Measurements from ENCODE around the gene LRRK1. TPM values are rescaled to one million over a fixed set of nuclear protein-coding genes. Genes with fewer than 3 reads are reported as not detected.

Gene LRRK1
- total RNA-seq, 3 donors from 2014 or later (not counting 1 experiment from before 2014, with no cell fraction given), result 1.2 to 5.5 (median 3.2) TPM

DNA sequence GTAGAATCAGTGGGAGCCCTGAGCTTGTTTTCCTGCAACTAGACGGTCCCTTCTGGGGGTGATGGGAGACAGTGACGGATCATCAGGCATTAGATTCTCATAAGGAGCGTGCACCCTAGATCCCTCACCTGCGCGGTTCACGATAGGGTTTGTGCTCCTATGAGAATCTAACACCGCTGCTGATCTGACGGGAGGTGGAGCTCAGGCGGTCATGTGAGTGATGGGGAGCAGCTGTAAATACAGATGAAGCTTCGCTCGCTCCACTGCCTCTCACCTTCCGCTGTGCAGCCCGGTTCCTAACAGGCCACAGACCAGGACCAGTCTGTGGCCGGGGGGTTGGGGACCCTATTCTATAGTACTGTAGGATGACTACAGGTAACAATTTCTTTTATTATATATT lies 178.0 kb downstream of the LRRK1 start:
- WGBS (ENCODE audit: insufficient coverage), result 97% methylated on average over 13 of the region's 14 CpGs

DNA sequence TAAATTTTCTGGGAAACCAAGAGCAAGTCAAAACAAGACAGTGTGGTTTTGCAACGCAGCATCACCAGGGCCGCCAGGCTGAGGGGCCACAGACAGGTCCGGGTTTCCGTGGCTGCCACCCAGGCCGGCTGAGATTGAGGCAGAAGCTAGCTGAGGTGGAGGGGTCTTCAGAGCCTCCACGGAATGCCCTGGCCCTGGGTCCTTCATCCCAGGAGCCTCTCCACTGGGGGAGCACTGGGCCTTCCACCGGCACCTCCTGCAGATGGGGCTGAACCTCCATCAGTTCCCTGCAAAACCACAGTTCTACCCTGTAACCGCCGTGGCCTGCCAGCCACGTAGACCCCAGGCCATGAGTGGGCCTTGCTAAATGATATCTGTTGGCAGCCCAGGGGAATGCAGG lies 180.0 kb downstream of the LRRK1 start:
- Mint-ChIP-seq H3K27me3 (ENCODE audit: low read depth in 2 of 2) (peaks cover 0 to 3% of the 10 kb centered on the region in 2 donors), H3K4me3 (no peak overlapping the region), H3K36me3 (no peaks in the 10 kb centered on the region), H3K9me3 (no peaks in the 10 kb centered on the region), H3K27ac (no peak overlapping the region), H3K4me1 (no peaks in the 10 kb centered on the region)
- Histone ChIP-seq H3K27ac (ENCODE audit: low read length) (no peak overlapping the region), H3K9me3 (ENCODE audit: control insufficient read depth, insufficient read depth, low read length) (no peaks in the 10 kb centered on the region), H3K27me3 (ENCODE audit: control insufficient read depth, insufficient read depth, low read length) (no peaks in the 10 kb centered on the region), H3K4me1 (ENCODE audit: control insufficient read depth, insufficient read depth, low read length) (no peaks in the 10 kb centered on the region), H3K4me3 (ENCODE audit: low read length) (no peak overlapping the region), H3K36me3 (ENCODE audit: control insufficient read depth, insufficient read depth, low read length) (no peaks in the 10 kb centered on the region)
- TF ChIP-seq, protein P1, sequence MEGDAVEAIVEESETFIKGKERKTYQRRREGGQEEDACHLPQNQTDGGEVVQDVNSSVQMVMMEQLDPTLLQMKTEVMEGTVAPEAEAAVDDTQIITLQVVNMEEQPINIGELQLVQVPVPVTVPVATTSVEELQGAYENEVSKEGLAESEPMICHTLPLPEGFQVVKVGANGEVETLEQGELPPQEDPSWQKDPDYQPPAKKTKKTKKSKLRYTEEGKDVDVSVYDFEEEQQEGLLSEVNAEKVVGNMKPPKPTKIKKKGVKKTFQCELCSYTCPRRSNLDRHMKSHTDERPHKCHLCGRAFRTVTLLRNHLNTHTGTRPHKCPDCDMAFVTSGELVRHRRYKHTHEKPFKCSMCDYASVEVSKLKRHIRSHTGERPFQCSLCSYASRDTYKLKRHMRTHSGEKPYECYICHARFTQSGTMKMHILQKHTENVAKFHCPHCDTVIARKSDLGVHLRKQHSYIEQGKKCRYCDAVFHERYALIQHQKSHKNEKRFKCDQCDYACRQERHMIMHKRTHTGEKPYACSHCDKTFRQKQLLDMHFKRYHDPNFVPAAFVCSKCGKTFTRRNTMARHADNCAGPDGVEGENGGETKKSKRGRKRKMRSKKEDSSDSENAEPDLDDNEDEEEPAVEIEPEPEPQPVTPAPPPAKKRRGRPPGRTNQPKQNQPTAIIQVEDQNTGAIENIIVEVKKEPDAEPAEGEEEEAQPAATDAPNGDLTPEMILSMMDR (IDR thresholded peaks at IDR 0.05), result no peak
- WGBS (ENCODE audit: insufficient coverage), result 53% methylated on average over 10 of the region's 10 CpGs
- DNase-seq (peak in 1 of 2 donors; percentile 27), ATAC-seq (no peak)
- intact Hi-C loops (cut with micrococcal nuclease), result no loop called here

More for the DNA sequence above, 178.0 kb downstream of the LRRK1 start:
- intact Hi-C loops (cut with micrococcal nuclease), result no loop called here
- H3K27ac Mint-ChIP-seq, result no peak overlapping the region
- H3K27me3 Mint-ChIP-seq (ENCODE audit: low read depth in 2 of 2), result peaks cover 0 to 3% of the 10 kb centered on the region in 2 donors
- no peaks in the 10 kb centered on the region for H3K27me3 ChIP-seq (ENCODE audit: control insufficient read depth, insufficient read depth, low read length)
- H3K4me1 ChIP-seq (ENCODE audit: control insufficient read depth, insufficient read depth, low read length), result no peaks in the 10 kb centered on the region
- no peaks in the 10 kb centered on the region for H3K4me1 Mint-ChIP-seq
- no peak overlapping the region for H3K4me3 ChIP-seq (ENCODE audit: low read length)
- H3K36me3 Mint-ChIP-seq, result no peaks in the 10 kb centered on the region
- DNase-seq (no peak), ATAC-seq (no peak)
- no peaks in the 10 kb centered on the region for H3K9me3 Mint-ChIP-seq
- TF ChIP-seq, protein P1 (IDR thresholded peaks at IDR 0.05), result no peak
- no peak overlapping the region for H3K27ac ChIP-seq (ENCODE audit: low read length)
- no peak overlapping the region for H3K4me3 Mint-ChIP-seq
- H3K36me3 ChIP-seq (ENCODE audit: control insufficient read depth, insufficient read depth, low read length), result no peaks in the 10 kb centered on the region
- H3K9me3 ChIP-seq (ENCODE audit: control insufficient read depth, insufficient read depth, low read length), result no peaks in the 10 kb centered on the region

DNA sequence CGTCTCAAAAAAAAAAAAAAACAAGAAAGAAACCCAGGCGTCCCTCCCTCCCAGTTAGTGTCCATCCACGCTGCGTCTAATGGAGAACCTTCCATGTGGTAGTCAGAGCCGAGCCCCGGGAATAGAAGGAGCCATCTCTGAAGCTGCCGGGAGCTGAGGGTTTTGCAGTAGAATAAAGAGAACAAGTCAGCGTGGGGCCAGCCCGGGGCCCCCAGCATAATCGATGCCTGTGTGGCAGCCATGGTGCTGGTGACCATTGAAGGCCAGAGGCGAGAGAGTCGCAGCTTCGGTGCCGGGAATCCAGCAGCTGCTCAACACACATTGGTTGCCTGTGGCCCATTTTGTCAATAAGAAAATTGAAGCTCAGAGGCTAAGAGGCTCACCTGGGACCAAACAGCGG lies 181.0 kb downstream of the LRRK1 start:
- DNase-seq (no peak), ATAC-seq (no peak)
- no peaks in the 10 kb centered on the region for H3K36me3 Mint-ChIP-seq
- H3K27ac Mint-ChIP-seq, result no peak overlapping the region
- Histone ChIP-seq H3K4me3 (ENCODE audit: low read length) (no peak overlapping the region), H3K27ac (ENCODE audit: low read length) (no peak overlapping the region), H3K9me3 (ENCODE audit: control insufficient read depth, insufficient read depth, low read length) (no peaks in the 10 kb centered on the region), H3K36me3 (ENCODE audit: control insufficient read depth, insufficient read depth, low read length) (no peaks in the 10 kb centered on the region), H3K27me3 (ENCODE audit: control insufficient read depth, insufficient read depth, low read length) (no peaks in the 10 kb centered on the region), H3K4me1 (ENCODE audit: control insufficient read depth, insufficient read depth, low read length) (no peaks in the 10 kb centered on the region)
- no peak overlapping the region for H3K4me3 Mint-ChIP-seq
- H3K27me3 Mint-ChIP-seq (ENCODE audit: low read depth in 2 of 2), result no peaks in the 10 kb centered on the region
- intact Hi-C loops (cut with micrococcal nuclease), result no loop called here
- 98% methylated on average over 15 of the region's 15 CpGs for WGBS (ENCODE audit: insufficient coverage)
- TF ChIP-seq, protein P1 (IDR thresholded peaks at IDR 0.05), result no peak
- H3K4me1 Mint-ChIP-seq, result no peaks in the 10 kb centered on the region
- no peaks in the 10 kb centered on the region for H3K9me3 Mint-ChIP-seq

Measured in natural killer cell (primary cell).